SH-SY5Y (cell line): Measurements from ENCODE around the gene RELN.

Source experiments
- GATA2 ChIP-seq: IDR thresholded peaks from 2 replicates; pipeline ENCODE4 v1.6.1; 2011; ENCODE audit warnings: mild to moderate bottlenecking, low read depth, low read length
- GATA3 ChIP-seq: IDR thresholded peaks from 2 replicates; pipeline ENCODE4 v1.6.1; 2011; ENCODE audit warnings: low read depth, mild to moderate bottlenecking, low read length, moderate library complexity

DNA sequence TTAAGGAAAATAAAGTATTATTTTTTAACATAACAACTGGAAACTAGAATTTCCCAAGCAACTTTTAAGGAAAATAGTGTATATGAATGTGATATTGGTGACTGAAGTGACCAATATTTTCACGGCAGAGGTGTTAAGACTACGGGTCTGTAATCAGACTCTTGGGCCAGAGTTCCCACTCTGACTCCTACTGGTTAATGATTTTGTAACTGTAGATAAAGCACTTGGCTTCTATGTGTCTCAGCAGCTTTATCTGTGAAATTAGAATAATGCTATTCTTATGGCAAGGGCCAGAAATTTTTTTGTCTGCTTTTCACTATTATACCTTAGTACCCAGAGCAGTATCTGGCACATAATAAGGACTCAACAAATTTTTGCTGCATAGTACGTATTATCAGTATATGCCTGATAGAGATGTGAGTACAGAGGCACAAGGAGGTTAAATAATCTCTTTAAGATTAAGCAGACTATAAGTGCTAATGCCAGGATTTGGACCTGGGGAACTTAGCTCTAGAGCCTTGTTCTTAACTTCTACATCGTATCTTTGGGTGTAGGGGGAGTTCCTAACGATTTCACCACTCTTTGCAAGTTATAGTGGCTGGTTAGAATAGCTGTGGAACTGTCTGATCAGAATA, 357.3 kb downstream of the RELN start:
- TF ChIP-seq GATA2 (no peak), GATA3 (no peak)
